ENCODE results near the gene PRPF6. TPM values are rescaled to one million over a fixed set of nuclear protein-coding genes. Genes with fewer than 3 reads are reported as not detected.

The PRPF6 gene
- total and polyA plus RNA-seq, 2 of the 13 experiments (the other 11 are each of a cell fraction or from before 2014, with no cell fraction given), result 63.7 to 101 TPM

- TF ChIP-seq ZBTB10 (CRISPR knock-in tag; IDR thresholded peaks at IDR 0.05; ENCODE audit: borderline replicate concordance) (no peak), ZNF766 (CRISPR knock-in tag; IDR thresholded peaks at IDR 0.05; ENCODE audit: borderline replicate concordance) (no peak), ZNF383 (CRISPR knock-in tag; IDR thresholded peaks at IDR 0.05; ENCODE audit: borderline replicate concordance) (peak; percentile 67; the same call in 1 of the 2 replicates), AHDC1 (CRISPR knock-in tag; IDR thresholded peaks at IDR 0.05; ENCODE audit: borderline replicate concordance) (no peak), E2F1 (CRISPR knock-in tag; IDR thresholded peaks at IDR 0.05) (no peak), HOMEZ (CRISPR knock-in tag; IDR thresholded peaks at IDR 0.05; ENCODE audit: low read depth) (no peak), TCF12 (IDR thresholded peaks at IDR 0.05) (no peak), TCF12 (CRISPR knock-in tag; IDR thresholded peaks at IDR 0.05) (peak; percentile 48; the same call in 1 of the 2 replicates), ZNF362 (CRISPR knock-in tag; IDR thresholded peaks at IDR 0.05; ENCODE audit: borderline replicate concordance) (0 out of 2 replicates have a peak, but pooled peaks have one; percentile 11), ZNF30 (CRISPR knock-in tag; IDR thresholded peaks at IDR 0.05) (peak; percentile 69; the same call in 1 of the 2 replicates), SETDB1 (CRISPR knock-in tag; IDR thresholded peaks at IDR 0.05; ENCODE audit: borderline replicate concordance) (no peak), NONO (IDR thresholded peaks at IDR 0.05) (no peak), NONO (CRISPR knock-in tag; conservative IDR thresholded peaks at IDR 0.05) (peak; percentile 53), SRSF4 (IDR thresholded peaks at IDR 0.05; ENCODE audit: low read depth, low read length, poor library complexity, severe bottlenecking) (no peak), ZNF260 (CRISPR knock-in tag; IDR thresholded peaks at IDR 0.05; ENCODE audit: borderline replicate concordance, low read depth) (no peak), MTF2 (CRISPR knock-in tag; IDR thresholded peaks at IDR 0.05; ENCODE audit: borderline replicate concordance) (peak; percentile 80; the same call in 1 of the 2 replicates), ZNF883 (CRISPR knock-in tag; IDR thresholded peaks at IDR 0.05; ENCODE audit: not compliant biosample characterization) (no peak)
These were observed 68.9 kb downstream of the PRPF6 start (continued) for GRCh38 chr20:64049878-64050260.

Measured in HepG2 (cell line).